A673 (cell line): ENCODE results near the gene WT1. TPM values are rescaled to one million over a fixed set of nuclear protein-coding genes. Genes with fewer than 3 reads are reported as not detected.

Experiments used
- Bru-seq: library from RNA; stranded (reverse); fragments of 400-500 nt; gene quantifications from one replicate; lab custom pipeline; 2021; lab: Mats Ljungman, UMichigan
- BruChase-seq, 2 experiments: library from RNA; stranded (reverse); fragments of 400-500 nt; gene quantifications; one replicate each; lab custom pipeline; 2021; lab: Mats Ljungman, UMichigan
- BruUV-seq: library from RNA; stranded (reverse); fragments of 400-500 nt; replicated peaks from 2 replicates; lab custom pipeline; 2021; lab: Mats Ljungman, UMichigan
- CTCF ChIA-PET: fragments of 300-600 bp; sonication (Branson Sonifier 250); formaldehyde crosslinking; loops from one replicate; lab custom pipeline; 2022; ENCODE audit warnings: antibody characterized with exemption; lab: Charles Lee
- POLR2A ChIA-PET: fragments of 300-600 bp; sonication (Branson Sonifier 250); formaldehyde crosslinking; loops from one replicate; lab custom pipeline; 2022; ENCODE audit warnings: antibody characterized with exemption; ENCODE audit not compliant: low non-redundant PET; lab: Charles Lee
- DNase-seq: peaks from one replicate; pipeline ENCODE4 v3.0.0-alpha.2; 2015; ENCODE audit warnings: low spot score
- H3K27ac ChIP-seq: fragments of 200-600 bp; sonication (generic); 2 replicates; pipeline ENCODE4 v1.5.1; 2016; ENCODE audit warnings: mixed run types, low read depth, mild to moderate bottlenecking, mixed read lengths, antibody characterized with exemption, low read length; ENCODE audit not compliant: poor library complexity, severe bottlenecking
- H3K27me3 ChIP-seq: fragments of 200-600 bp; sonication (generic); replicated peaks from 2 replicates; pipeline ENCODE4 v1.6.1; 2017; ENCODE audit warnings: mixed run types, low read depth, mild to moderate bottlenecking, mixed read lengths, antibody characterized with exemption, low read length; ENCODE audit not compliant: insufficient read depth, poor library complexity
- H3K36me3 ChIP-seq: fragments of 200-600 bp; sonication (generic); 2 replicates; pipeline ENCODE4 v1.6.1; 2016; ENCODE audit warnings: mixed run types, mild to moderate bottlenecking, mixed read lengths, antibody characterized with exemption, low read length; ENCODE audit not compliant: insufficient read depth, poor library complexity, severe bottlenecking
- H3K4me1 ChIP-seq: fragments of 200-600 bp; sonication (generic); 2 replicates; pipeline ENCODE4 v1.6.1; 2017; ENCODE audit warnings: mixed run types, mild to moderate bottlenecking, mixed read lengths, antibody characterized with exemption, low read length; ENCODE audit not compliant: insufficient read depth, poor library complexity, severe bottlenecking
- H3K4me3 ChIP-seq: fragments of 200-600 bp; sonication (generic); 2 replicates; pipeline ENCODE4 v1.5.1; 2016; ENCODE audit warnings: low read depth, mixed run types, mild to moderate bottlenecking, mixed read lengths, low read length; ENCODE audit not compliant: poor library complexity, severe bottlenecking
- H3K9me3 ChIP-seq: fragments of 200-600 bp; sonication (generic); 2 replicates; pipeline ENCODE4 v1.6.1; 2016; ENCODE audit warnings: mixed run types, low read depth, mild to moderate bottlenecking, mixed read lengths, antibody characterized with exemption, low read length; ENCODE audit not compliant: poor library complexity, severe bottlenecking
- EZH2 ChIP-seq: fragments of 200-600 bp; sonication (generic); IDR thresholded peaks from 2 replicates; pipeline ENCODE4 v1.6.1; 2017; ENCODE audit warnings: borderline replicate concordance, low read depth, mild to moderate bottlenecking, mixed read lengths, antibody characterized with exemption, low read length; ENCODE audit not compliant: poor library complexity, severe bottlenecking
- intact Hi-C: fragments of 100-400 bp; cut with micrococcal nuclease; formaldehyde crosslinking; loops from one replicate; pipeline ENCODE4 v1.10.0; 2022; ENCODE audit not compliant: unreplicated experiment
- long read RNA-seq: library from polyadenylated mRNA; stranded (forward); transcript quantifications from one replicate; pipeline ENCODE4 v2.0.0, GENCODE V29; 2022
- total RNA-seq: library from RNA; stranded (reverse); gene quantifications from 2 replicates; pipeline ENCODE4 v1.2.3, GENCODE V29; 2021
- TF ChIP-seq, protein P1 (sequence below): fragments of 300-800, 200-600 bp; sonication (generic); conservative IDR thresholded peaks from 2 replicates; pipeline ENCODE4 v1.5.1; 2017; ENCODE audit warnings: low read depth, mild to moderate bottlenecking, antibody characterized with exemption, low read length, moderate library complexity, mixed read lengths

WT1 gene
- total RNA-seq (8.6 and 10.4 TPM in 2 replicates), Bru-seq, nascent RNA (percentile 52 among the genes with signal in this experiment), BruChase-seq, experiment 1, labeled RNA remaining after a 2-hour chase (percentile 53 among the genes with signal in this experiment), BruChase-seq, experiment 2, labeled RNA remaining after a 6-hour chase (percentile 44 among the genes with signal in this experiment)
- long read RNA-seq, partial matches to known transcripts: 36 of 37 reads
- long read RNA-seq, other reads (novel, unspliced or antisense): 1 of 37 reads

DNA sequence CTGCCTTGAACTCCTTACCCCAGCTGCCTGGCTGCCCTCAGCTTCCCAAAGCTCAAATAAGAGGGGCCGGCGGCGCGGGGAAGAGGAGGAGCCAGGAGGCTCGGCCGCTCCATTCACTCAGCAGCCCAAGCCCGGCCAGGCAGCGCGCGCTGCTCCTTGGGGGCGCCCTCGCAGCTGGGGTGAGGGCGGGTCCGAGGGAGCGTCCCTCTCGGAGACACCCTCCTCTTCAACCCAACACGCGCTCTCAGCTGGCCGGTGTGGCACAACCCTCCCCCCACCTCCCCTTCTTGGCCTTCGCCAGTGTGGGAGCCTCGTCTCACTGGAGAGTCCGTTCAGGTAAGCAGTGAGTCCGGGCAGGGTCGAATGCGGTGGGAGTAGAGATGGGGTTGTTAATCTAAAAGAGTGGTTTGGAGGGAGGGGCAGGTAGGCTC lies at the start of gene WT1:
Gene WT1 (minus strand): TSS at position 29 of the 431 bp plus-strand sequence.
- intact Hi-C loops: loop anchor here (2.0 to 5.0 kb wide), 2 partner anchors 48 to 113 kb away; no protein-coding TSS in a partner anchor
- CTCF ChIA-PET: no interaction called here
- peak within 1 kb of the TSS; percentile 41 for H3K4me3 ChIP-seq
- peaks cover 98% of the 10 kb centered on the region for H3K27me3 ChIP-seq
- POLR2A ChIA-PET: no interaction called here
- no TSS peak for BruUV-seq
- no peaks in the 10 kb centered on the region for H3K9me3 ChIP-seq
- DNase-seq: peak; percentile 86
- no peaks in the 10 kb centered on the region for H3K36me3 ChIP-seq
- TF ChIP-seq, protein P1, sequence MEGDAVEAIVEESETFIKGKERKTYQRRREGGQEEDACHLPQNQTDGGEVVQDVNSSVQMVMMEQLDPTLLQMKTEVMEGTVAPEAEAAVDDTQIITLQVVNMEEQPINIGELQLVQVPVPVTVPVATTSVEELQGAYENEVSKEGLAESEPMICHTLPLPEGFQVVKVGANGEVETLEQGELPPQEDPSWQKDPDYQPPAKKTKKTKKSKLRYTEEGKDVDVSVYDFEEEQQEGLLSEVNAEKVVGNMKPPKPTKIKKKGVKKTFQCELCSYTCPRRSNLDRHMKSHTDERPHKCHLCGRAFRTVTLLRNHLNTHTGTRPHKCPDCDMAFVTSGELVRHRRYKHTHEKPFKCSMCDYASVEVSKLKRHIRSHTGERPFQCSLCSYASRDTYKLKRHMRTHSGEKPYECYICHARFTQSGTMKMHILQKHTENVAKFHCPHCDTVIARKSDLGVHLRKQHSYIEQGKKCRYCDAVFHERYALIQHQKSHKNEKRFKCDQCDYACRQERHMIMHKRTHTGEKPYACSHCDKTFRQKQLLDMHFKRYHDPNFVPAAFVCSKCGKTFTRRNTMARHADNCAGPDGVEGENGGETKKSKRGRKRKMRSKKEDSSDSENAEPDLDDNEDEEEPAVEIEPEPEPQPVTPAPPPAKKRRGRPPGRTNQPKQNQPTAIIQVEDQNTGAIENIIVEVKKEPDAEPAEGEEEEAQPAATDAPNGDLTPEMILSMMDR: no peak
- TF ChIP-seq EZH2: no peak
- no peak within 1 kb of the TSS for H3K27ac ChIP-seq
- peaks cover 48% of the 10 kb centered on the region for H3K4me1 ChIP-seq

DNA sequence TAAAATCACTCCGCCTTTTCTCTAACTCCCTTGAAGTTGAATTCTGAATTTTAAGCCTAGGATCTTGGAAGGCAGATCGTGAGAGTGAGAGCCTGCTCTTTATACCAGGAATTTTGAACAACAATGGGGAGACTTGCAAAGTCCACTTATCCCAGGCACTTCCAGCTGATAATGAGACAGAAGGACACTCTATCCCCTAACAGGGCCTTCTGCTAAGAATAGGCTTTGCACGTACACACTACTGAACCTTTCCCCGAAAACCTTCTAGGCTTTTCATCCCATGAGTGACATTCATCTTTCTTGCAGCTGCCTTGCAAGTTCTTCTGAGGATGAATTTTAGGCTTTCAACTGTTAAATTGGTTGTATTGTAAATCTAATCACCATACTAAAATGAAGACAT lies 44.0 kb upstream of the WT1 start:
- H3K27me3 ChIP-seq: peaks cover 53% of the 10 kb centered on the region
- DNase-seq: no peak
- no peaks in the 10 kb centered on the region for H3K9me3 ChIP-seq
- POLR2A ChIA-PET: no interaction called here
- no peak overlapping the region for H3K27ac ChIP-seq
- intact Hi-C loops: no loop called here
- CTCF ChIA-PET: no interaction called here
- TF ChIP-seq, protein P1: no peak
- TF ChIP-seq EZH2: no peak
- H3K36me3 ChIP-seq: no peaks in the 10 kb centered on the region
- H3K4me3 ChIP-seq: no peak overlapping the region
- H3K4me1 ChIP-seq: no peaks in the 10 kb centered on the region
- no TSS peak for BruUV-seq

DNA sequence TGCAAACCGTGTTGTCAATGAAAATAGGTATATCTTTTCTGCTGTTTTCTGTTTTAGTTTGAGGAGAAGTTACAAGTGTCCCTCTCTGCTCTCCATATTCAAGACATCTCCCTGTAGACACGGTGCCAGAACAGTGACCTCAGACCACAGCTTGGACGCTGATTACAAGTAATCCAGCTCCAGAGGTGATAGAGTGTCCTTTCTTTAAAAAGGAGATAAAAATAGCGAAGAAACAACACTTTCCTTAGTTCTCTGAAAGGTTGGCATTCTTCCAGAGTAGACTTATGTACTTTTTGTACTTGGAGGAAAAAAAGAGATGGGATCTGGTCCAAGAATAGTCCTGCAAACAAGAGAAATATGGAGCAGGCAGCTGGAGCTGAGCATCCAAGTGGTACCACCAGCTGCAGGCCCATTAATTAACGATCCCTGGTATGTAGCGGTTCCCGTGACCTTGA lies 43.0 kb upstream of the WT1 start:
- ChIA-PET POLR2A (interaction anchor here (0.7 kb wide), 1 partner anchor 166 kb away, joined by 3 read pairs; no protein-coding TSS in a partner anchor), CTCF (interaction anchor here (0.6 to 1.0 kb wide), 2 partner anchors 39 to 81 kb away, joined by 3 read pairs; no protein-coding TSS in a partner anchor)
- Histone ChIP-seq H3K9me3 (no peaks in the 10 kb centered on the region), H3K4me1 (no peaks in the 10 kb centered on the region), H3K27ac (no peak overlapping the region), H3K27me3 (peaks cover 56% of the 10 kb centered on the region), H3K4me3 (no peak overlapping the region), H3K36me3 (no peaks in the 10 kb centered on the region)
- intact Hi-C loops: no loop called here
- TF ChIP-seq, protein P1: no peak
- no peak for TF ChIP-seq EZH2
- no peak for DNase-seq
- no TSS peak for BruUV-seq
